HS-27A (cell line): ENCODE results near the gene PDLIM7.

Source experiments
- DNase-seq: peaks from one replicate; pipeline ENCODE4 v3.0.0-alpha.2; 2012; ENCODE audit warnings: low read depth, missing footprints

The PDLIM7 gene

DNA sequence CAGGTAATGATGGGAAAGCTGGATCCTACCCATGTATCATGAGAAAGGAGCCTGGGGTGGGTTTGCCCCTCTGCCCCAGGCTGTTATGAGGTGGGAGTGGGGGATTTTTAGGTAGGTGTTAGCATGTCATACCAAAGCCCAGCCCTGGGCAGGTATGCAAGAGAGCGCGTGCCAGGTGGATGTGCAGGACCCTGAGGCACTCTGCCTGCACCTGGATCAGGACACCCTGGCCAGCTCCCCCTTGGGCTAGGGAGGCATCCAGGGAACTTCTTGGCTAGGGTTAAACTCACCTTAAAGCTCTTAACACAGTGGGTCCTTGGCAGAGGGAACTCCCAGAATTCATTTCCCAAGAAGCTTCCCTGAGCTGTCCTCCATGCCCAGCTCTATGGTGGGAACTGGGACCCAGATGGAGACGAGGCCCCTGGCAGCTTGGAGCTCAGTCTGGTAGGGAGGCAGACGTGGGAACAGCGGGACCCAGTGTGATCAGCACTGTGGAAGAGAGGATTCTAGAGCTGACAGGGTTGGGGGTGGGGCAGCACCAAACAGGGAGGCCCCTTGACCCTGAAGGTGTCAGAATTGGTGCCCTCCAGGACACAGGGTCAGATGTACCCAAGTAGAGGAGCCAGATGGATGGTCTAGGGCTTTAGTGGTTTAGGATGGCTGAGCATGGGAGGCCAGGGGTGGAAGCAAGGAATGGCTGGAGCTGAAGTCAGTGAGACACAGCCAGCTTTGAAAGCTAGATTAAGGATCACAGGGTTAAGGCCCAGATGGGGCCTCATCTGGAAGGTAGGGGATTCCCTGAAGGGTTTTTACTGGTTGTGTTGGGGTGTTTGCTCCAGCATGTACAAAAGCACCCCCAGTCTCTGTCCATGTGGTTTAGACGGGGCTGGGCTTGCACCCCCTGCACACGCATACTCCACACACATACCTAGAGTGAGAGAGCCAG is 53.0 kb downstream of the PDLIM7 start:
- DNase-seq = no peak

DNA sequence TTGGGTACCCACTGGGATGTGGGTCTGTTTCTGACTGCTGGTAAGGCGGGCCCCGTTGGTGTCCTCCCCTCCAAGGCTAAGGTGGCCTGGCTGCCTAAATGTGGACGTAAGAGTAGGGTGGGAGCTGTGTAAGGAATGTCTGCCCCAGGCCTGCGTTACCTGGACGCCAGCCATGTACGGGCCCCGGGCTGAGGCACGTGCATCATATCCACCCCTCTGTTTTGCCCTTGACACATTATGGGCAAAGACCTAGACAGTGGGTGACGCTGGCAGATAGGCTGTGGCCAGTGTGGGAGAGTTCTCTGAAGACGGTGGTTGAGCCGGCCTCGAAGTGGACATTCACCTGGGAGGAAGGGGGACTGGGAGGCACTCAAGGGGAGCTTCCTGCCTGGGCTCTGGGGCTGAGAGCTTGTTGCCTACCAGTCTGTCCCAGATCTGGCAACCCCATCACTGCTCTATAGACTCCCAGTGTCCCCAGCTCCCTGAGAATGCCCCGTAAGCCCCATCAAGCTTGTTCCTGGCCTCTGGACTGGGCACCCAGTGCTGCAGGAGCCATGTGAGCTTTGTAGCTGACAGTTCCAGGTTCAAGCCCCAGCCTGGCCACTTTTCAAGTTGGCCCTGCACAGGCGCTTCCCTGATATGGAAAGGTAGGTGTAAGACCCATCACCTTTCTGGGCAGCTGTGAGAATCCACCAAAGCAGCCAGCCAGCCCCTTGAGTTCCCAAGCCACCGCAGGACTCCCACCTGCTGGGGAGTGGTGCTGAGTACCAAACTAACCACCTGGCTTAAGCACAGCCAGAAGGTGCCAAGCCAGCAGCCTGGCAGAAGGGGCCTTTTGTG is 54.0 kb downstream of the PDLIM7 start:
- DNase-seq = no peak

DNA sequence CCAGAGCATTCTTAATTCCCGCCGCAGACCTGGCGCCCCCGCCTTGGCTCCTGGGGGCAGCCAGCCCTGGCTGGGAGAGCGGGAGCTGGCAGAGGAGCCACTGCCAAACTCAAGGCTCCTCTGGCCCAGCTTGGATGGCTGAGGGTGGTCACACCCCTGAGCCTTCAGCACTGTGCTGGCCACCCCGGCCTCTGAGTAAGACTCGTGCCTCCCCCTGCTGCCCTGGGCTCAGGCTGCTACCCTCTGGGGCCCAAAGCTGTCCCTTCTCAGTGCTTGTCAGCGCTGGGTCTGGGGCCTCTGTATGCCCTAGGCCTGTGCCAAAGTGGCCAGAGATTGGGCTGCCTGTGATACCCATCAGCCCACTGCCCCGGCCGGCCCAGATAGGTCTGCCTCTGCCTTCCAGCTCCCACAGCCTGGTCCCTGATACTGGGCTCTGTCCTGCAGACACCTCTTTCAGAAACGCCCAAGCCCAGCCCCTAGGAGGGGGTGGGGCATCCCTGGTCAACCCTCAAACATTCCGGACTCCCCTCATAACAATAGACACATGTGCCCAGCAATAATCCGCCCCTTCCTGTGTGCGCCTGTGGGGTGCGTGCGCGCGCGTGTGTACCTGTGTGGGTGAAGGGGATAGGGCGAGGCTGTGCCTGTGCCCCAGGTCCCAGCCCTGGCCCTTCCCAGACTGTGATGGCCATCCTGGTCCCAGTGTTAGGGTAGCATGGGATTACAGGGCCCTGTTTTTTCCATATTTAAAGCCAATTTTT is 55.2 kb downstream of the PDLIM7 start:
- DNase-seq = no peak

DNA sequence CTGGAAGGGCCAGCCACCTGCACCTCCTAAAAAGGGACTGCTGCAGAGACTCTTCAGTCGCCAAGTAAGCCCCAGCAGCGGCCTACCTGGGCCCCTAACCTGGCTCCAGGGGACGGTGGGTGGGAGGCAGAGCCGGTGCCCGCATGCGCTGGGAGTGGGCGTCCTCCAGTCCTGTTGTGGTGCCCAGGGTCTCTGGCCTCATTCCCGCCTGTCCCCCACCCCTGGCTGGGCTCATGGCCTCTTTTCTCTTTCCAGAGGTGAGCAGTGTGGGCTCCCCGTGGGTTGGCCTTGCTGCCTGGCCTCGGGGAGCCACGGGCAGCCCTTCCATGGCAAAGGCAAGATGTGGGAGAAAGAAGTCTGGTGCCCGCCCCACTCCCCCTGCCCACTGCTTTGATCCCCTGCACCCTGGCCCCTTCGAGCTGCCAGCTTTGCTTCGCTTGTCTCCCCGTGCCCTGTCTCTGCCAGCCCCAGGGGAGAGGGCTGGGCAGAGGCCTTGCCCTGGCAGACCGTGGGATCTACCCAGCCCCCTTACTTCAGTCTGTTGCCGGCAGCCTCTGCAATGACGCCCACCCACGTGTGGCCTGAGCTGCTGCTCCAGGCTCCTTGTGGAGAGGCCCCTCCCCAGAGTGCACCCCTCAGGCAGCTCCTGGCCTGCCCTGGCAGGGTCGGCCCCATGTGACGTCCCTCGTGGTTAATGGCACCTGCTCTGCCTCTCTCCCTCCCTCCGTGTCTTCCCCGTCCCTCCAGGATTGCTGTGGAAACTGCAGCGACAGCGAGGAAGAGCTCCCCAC is 56.2 kb downstream of the PDLIM7 start:
- DNase-seq = no peak

DNA sequence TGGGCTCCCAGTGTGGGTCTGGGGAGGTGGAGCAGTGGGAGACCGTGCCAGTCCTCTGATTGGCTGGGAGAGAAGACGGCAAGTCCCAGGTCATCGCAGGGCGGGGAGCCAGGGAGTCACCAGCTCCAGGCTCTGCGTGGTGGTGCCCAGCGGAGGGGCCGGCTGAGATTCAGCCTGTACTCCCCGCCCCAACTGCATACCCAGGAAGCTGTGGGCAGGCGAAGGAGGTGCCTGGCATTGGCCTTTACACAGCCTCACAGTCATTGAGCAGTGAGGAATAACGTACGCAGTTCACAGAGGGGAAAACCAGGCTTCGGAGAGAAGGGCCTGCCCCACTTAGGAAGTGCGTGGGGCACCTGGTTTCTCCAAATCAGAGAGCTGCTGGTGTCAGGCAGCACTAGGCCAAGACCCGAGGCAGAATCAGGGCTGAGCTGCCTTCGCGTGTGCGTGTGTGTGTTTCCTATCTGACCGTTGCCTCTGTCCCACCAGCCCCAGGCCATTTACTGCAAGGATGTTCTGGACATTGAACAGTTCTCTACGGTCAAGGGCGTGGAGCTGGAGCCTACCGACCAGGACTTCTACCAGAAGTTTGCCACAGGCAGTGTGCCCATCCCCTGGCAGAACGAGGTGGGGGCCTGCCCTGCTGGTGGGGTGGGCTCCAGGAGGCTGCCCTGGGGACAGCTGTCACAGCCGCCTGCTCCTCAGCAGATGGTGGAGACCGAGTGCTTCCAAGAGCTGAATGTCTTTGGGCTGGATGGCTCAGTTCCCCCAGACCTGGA is 57.0 kb downstream of the PDLIM7 start:
- DNase-seq = no peak

DNA sequence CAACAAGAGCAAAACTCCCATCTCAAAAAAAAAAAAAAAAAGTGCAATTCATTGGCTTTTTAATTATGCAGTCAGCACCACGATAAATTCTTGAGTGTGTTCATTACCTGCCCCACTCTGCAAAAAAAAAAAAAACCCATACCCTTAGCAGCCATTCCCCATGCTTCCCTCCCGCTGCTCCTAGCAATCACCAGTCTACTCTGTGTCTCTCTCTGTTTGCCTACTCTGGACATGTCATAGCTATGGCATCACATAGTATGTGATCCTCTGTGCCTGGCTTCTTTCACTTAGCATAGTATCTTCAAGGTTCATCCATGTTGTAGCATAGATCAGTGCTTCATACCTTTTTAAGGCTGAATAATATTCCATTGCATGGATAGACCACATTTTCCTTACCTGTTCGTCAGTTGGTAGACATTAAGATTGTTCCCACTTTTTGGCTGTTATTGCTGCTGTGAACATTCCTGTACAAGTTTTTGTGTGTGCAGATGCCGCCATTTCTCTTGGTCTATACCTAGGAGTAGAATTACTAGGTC is 57.8 kb downstream of the PDLIM7 start:
- no peak for DNase-seq

DNA sequence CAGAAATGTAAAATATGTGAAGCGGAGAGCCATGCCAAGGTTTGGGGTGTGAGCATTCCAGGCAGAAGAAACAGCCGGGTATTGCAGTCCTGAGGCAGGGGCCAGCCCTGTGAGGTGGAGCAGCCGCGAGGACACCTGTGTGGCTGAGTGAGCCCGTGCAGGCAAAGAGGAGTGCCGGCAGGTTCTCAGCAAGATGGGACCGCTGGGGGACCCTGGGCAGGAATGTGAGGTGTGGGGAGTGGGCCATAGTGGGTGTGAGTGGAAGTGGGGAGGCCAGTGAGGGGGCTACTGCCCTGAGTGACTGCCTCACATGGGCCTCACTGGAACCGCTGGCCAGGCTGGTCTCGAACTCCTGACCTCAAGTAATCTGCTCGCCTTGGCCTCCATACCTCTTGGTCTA is 58.9 kb downstream of the PDLIM7 start:
- no peak for DNase-seq

DNA sequence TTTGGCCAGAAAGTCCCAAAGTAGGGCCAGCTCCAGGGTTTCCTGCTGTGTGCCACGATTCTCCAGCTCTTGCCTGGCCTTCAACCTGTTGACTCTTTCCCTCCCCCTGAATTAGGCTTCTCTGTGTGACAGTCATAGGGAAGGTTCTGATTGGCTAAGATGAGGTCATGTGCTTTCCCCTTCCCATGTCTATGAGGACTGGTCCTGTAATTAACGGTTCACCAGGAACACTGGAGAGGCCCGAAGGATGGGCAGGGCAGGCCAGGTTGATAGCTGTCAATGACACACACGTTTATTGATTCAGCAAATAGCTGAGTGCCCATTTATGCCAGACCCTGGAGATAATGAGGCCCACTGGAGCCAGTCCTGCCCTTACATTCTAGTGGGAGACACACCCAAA is 59.8 kb downstream of the PDLIM7 start:
- no peak for DNase-seq

DNA sequence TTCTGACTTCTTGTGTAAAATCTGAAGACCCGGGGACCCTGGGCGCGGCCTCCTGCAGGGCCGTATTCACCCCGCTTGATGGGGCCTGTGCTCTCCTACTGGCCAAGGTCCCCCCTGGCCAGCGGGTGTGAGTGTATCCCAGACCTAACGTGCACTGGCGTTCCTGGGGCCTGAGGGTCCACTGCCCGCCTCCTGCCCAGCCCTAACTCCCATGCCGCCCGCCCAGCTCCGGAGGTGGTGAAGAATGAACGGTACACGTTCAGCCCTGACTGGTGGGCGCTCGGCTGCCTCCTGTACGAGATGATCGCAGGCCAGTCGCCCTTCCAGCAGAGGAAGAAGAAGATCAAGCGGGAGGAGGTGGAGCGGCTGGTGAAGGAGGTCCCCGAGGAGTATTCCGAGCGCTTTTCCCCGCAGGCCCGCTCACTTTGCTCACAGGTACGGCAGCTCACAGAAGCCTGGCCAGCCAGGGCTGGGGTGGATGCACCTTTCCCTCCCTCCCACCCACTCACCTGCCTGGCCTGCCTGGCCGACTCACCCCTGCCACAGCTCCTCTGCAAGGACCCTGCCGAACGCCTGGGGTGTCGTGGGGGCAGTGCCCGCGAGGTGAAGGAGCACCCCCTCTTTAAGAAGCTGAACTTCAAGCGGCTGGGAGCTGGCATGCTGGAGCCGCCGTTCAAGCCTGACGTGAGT is 61.4 kb downstream of the PDLIM7 start:
- no peak for DNase-seq

DNA sequence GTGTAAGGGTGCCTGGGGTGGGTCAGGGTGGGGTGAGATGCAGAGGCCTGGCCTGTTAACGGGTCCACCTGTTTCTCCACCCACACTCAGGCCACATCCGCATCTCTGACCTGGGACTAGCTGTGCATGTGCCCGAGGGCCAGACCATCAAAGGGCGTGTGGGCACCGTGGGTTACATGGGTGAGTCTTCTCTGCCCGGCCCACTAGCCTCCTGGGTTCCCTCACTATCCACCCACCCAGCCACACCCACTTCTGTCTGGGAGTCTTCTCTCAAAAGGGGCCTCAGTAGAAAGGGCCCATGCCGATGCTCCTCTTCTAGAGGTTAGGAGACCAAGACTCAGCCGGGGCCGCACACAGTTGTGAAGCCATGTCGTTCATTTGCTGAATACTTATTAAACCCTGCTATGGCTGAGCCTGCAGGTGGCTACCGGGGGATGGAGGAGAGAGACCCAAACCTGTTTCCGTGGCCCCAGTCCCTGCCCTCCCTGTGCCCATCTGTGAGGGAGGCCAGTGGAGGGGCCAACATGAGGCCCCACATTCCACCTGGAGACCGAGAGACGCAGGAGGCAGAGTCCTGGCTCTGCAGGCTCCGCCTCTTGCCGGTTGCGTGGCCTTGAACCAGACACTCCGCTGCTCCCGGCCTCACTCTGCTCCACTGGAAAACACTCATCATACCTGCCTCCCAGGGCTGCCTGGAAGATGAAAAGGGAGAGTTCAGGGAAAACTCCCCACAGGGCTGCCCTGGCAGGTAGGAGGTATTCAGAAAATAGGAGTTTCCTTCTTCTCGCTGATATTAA is 62.3 kb downstream of the PDLIM7 start:
- no peak for DNase-seq

DNA sequence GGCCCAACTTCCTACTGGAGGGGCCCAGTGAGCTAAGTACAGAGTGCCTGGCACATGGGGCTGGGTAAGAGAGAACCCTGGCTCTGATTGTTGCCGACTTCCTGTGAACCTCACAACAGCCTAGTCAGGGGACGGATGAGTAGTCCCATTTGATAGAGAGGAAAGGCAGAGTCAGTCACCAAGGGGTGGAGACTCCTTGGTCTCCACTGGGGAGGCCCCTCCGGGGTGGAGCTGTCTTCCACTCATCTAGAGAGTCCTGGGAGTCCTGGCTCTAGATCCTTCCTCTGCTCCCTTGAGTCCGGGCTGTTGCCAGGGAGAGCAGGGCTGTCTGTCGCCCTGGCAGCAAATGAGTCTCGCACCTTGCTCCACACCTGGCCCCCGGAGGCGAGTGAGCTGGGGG is 63.0 kb downstream of the PDLIM7 start:
- DNase-seq = no peak

DNA sequence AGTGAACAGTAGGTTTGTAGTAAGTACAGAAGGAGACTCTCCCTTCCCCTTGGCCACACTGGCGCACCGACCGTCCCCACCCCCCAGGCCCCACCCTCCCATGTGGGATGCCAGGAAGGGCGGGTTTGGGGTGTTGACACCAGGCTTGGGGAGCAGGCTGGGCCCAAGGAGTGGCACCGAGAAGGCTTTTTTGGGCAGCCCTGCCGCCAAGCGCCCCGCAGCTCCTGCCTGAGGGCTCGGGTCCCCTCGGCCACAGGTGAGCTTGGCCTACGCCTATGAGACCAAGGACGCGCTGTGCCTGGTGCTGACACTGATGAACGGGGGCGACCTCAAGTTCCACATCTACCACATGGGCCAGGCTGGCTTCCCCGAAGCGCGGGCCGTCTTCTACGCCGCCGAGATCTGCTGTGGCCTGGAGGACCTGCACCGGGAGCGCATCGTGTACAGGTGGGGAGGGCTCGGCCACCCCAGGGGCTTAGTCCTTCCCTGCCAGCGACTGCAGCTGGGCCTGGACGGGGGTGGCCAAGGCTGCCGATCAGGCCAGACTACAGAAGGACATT is 63.7 kb downstream of the PDLIM7 start:
- no peak for DNase-seq
